T47D (cell line): ENCODE measurements around the gene EXOC4.
A peak's percentile ranks its signal among the peaks of the same experiment; 100 is the strongest.

ENCODE experiments used
- DNase-seq, 2 experiments: peaks; one replicate each; pipeline versions ENCODE4 v3.0.0 to v3.0.0-alpha.2; 2011 to 2012; ENCODE audit warnings: low read depth in 1 of 2, low spot score in 1 of 2
- JUND ChIP-seq: IDR thresholded peaks from 2 replicates; pipeline ENCODE4 v1.6.1; 2012; ENCODE audit warnings: low read depth
- in situ Hi-C: cut with HindIII; loops from 2 replicates; pipeline ENCODE4 v1.10.0; 2016; ENCODE audit warnings: low sequenced_read_pairs, low pct_unique_long_range_greater_than_20kb

The EXOC4 gene

GRCh38 chr7:133510326-133511055 lies 257.6 kb downstream of the EXOC4 start:
- no peak for DNase-seq
- in situ Hi-C loops, result no loop called here
- no peak for TF ChIP-seq JUND

DNA sequence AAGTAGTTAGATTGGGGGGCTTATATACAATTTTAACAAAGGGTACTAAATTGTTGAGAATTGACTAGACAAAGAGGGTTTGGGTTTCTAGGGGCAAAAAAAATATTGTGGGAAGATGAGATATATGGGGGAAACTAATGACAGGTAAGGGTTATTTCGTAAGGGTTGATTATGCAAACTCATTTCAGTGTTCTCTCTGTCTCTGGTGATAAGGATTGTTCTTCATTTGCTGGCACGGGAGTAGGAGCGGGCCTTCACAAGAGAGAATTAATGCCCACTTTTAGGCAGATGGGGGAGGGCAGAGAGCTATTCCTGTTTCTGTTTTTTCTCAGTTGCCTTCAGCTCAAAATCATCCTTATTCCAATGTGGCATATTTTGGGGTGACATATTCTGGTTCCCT lies 258.4 kb downstream of the EXOC4 start:
- no peak for DNase-seq
- no peak for TF ChIP-seq JUND
- in situ Hi-C loops, result no loop called here

GRCh38 chr7:133511708-133512107 lies 258.8 kb downstream of the EXOC4 start:
- in situ Hi-C loops, result no loop called here
- no peak for DNase-seq
- TF ChIP-seq JUND, result no peak

GRCh38 chr7:133512560-133512959 lies 259.7 kb downstream of the EXOC4 start:
- TF ChIP-seq JUND, result no peak
- in situ Hi-C loops, result no loop called here
- DNase-seq, result no peak

- in situ Hi-C loops, result no loop called here
- no peak for DNase-seq
Measured at GRCh38 chr7:133513608-133514007, 260.7 kb downstream of the EXOC4 start.

DNA sequence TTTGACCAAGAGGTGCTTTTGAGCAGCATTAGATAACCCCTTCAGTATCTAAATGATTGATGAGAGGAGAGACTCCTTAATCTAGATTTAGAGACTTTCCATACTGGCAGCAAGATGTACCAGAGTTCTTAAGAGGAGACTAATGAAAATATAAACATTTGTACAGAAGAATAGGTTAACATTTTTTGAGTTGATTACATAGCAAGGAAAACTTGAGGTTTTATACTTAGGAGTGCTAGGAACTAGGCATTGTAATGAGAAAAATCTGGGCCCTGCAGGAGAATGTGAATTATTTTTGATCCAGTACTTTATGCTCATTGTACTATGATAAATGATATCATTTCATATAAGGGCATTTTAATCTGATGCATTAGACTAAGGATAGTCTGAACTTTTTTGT lies 261.7 kb downstream of the EXOC4 start:
- in situ Hi-C loops, result no loop called here
- DNase-seq, result no peak
- TF ChIP-seq JUND, result no peak

More at GRCh38 chr7:133513608-133514007, 260.7 kb downstream of the EXOC4 start:
- TF ChIP-seq JUND, result no peak

- in situ Hi-C loops, result no loop called here
- DNase-seq, result no peak
- no peak for TF ChIP-seq JUND
Measured at GRCh38 chr7:133517766-133518165, 264.9 kb downstream of the EXOC4 start.

- TF ChIP-seq JUND, result no peak
- in situ Hi-C loops, result no loop called here
- no peak for DNase-seq
Measured at GRCh38 chr7:133518718-133519117, 265.8 kb downstream of the EXOC4 start.

DNA sequence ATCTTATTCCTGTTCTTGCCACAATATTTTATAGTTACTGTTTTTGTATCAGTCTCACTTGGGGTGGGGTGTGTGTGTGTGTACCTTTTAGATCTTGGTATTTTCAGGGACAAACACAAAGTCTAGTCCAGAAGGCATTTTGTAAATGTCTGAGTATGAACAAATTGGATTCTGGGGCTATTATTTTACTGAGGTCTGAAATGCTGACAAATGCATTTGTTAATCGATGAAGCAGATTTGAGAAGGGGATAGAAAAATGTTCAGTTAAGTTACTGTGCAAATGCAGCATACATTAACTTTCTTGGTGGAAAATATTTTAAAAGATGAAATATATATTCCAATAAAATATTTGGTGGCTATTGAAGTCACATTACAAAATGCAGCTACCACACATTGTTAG lies 267.4 kb downstream of the EXOC4 start:
- TF ChIP-seq JUND, result no peak
- no peak for DNase-seq
- in situ Hi-C loops, result no loop called here

GRCh38 chr7:133522501-133522900 lies 269.6 kb downstream of the EXOC4 start:
- TF ChIP-seq JUND, result no peak
- no peak for DNase-seq
- in situ Hi-C loops, result no loop called here

- no peak for TF ChIP-seq JUND
- no peak for DNase-seq
- in situ Hi-C loops, result no loop called here
Measured at GRCh38 chr7:133528796-133529195, 275.9 kb downstream of the EXOC4 start.

DNA sequence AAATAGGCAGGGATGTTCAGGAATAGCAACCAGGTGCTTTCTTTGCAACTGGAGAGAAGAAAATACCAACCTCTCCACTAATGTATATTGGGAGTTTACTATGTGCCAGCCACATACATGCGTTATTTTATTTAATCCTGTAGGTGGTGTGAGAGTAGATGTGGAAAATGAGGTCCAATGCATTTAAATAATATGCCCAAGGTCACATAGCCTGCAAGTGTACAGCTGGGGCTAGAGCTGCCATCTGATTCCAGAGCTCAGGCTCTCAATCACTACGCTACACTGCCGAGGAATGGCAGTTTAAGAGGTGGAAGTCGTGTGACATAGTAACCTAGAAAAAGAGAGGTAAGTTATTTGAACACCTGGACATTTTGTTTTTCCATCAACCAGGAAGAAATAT lies 277.0 kb downstream of the EXOC4 start:
- peak in 1 of 2 experiments; percentile 8 for DNase-seq
- in situ Hi-C loops, result no loop called here
- TF ChIP-seq JUND, result no peak

- no peak for DNase-seq
- in situ Hi-C loops, result no loop called here
- no peak for TF ChIP-seq JUND
Measured at GRCh38 chr7:133530682-133531081, 277.8 kb downstream of the EXOC4 start.

GRCh38 chr7:133534816-133535215 lies 281.9 kb downstream of the EXOC4 start:
- in situ Hi-C loops, result no loop called here
- DNase-seq, result no peak
- TF ChIP-seq JUND, result no peak
